GM19035 (cell line): ENCODE results near the gene FGFR3.

Source experiments
- ATAC-seq: cut with Tn5 transposase; IDR thresholded peaks from one replicate; pipeline ENCODE4 v1.9.1; 2021; ENCODE audit not compliant: unreplicated experiment

The FGFR3 gene

DNA sequence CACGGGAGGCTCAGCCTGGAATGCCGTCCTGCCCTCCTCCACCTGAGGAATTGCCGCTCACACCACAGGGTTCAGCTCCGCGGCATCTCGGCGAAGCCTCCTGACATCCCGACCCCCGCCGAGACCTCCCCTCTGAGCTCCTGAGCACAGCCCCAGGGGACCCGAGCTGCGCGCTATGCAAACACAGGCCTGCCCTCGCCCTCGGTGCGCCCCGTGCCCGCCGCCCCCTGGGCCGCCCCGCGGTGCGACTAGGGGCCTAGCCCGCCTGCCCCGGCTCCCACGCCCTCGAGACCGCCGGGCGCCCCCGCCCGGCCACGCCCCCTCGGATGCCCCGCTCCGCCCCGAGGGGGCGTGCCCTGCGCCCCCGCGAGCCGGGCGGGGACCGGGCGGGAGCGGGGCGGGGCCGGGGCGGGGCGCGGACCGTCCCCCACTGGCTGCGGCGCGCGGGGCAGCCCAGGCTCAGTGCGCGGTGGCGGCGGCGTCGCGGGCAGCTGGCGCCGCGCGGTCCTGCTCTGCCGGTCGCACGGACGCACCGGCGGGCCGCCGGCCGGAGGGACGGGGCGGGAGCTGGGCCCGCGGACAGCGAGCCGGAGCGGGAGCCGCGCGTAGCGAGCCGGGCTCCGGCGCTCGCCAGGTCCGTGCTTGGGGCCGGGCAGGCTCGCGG is at the start of gene FGFR3:
TSS of gene FGFR3 (plus strand) at position 462 of the 664 bp plus-strand sequence. CDS start 642 bp downstream, outside the sequence.
- ATAC-seq, result peak; percentile 47

DNA sequence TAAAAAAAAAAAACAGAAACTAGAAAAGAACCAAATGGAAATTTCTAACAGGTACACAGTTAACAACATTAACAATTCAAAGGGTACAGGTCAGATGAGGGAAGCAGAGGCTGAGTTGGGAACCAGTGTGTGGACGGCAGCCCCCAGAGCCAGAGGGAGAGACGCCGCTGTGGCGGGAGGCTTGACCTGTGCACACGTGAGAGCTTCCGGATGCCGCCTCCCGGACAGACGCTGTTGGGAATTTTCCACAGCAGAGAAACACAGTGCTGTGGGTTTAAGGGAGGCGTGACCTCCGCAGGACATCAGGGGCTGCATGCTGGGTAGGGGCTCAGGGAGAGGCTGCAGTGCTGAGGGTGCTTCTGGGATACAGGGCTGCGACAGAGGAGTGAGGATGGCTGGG is 49.5 kb upstream of the FGFR3 start:
- ATAC-seq, result no peak

DNA sequence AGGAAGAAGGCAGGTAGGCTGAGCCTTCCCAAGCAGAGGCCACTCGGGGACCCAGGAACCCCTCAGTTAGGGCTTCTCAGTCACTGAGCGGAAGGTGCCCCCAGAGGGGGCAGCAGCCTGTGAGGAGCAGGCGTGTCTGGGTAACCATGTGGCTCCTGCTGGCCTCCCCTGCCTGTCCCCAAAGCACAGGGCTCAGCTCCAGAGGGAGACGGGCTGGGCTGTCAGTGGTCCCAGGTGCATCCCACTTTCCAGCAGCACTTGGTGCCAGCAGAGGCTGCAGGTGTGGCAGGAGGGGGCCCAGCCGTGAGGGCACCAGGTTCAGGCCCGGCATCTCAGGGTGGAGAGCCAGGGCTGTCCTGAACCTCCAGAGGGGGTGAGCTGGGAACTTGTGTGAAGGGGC is 49.1 kb upstream of the FGFR3 start:
- no peak for ATAC-seq

GRCh38 chr4:1744552-1744951 is 48.5 kb upstream of the FGFR3 start:
- ATAC-seq, result no peak

GRCh38 chr4:1745165-1745564 is 47.9 kb upstream of the FGFR3 start:
- ATAC-seq, result no peak

DNA sequence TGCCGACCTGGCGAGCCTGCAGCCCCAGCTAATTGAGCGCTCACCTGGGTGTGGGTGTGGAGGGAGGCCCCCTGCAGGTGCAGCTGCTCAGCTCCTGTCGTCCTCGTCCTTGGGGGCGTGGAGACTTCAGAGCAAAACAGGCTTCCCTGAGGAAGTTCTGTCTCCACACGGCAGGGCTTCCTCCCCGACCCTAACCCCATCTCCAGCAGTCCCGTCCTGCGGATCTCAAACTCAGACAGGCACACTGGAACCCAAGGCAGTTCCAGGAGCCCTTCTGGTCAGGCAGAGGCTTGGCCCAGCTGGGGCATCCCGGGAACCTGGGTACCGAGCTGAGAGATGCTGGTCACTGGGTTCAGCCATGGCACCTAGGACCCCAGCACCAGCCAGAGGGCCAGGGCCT is 47.4 kb upstream of the FGFR3 start:
- no peak for ATAC-seq

DNA sequence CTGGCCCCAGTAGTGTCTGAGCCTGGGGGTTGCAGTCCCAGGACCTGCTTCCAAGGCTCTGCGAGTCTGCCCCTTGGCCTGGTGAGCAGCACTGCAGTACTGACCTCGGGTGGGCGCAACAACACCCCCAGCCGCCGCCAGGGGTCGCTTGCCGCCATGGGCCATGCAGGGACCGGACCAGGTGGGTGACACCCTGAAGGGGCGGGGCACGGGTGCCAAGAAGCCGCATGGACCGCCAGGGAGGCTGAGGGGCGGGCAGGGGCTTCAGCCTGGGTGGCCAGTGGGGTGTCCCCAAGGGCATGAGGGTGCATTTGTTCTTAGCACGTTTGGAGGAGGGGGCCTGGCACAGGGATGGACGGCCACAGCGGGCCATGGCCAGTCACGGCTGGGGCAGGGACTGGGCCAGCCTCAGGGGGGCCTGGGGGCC is 46.8 kb upstream of the FGFR3 start:
- peak; percentile 52 for ATAC-seq

DNA sequence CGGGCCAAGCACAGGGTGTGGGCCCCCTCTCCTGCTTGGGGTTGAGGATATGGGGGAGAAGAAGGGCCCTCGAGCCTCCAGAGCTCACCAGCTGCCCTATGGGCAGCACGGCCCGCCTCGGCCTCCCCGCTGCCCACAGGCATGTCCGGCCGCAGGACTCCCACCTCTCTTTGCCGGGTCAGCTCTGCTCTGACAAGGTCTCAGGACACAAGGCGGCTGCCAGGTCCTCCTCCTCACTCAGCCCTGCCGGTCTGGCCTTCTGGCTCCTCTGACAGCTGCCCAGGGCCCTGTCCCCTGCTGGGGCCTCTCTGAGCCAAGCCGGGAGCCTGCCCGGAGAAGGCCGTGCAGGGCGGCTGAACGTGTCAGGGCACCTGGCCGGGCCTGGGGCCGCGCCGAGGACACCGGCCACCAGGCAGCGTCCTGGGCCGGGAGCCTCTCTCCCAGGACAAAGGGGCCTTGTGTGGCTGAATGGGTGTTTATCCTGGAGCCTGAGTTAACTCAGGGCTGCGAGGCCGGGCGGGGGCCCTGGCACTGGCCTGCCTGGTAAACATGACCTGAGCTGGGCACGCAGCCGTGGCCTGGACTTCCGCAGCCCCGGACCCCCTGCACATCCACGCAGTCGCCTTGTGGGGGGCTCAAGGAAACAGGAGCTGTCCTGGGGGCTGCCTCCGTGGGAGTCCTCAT is 46.0 kb upstream of the FGFR3 start:
- no peak for ATAC-seq

DNA sequence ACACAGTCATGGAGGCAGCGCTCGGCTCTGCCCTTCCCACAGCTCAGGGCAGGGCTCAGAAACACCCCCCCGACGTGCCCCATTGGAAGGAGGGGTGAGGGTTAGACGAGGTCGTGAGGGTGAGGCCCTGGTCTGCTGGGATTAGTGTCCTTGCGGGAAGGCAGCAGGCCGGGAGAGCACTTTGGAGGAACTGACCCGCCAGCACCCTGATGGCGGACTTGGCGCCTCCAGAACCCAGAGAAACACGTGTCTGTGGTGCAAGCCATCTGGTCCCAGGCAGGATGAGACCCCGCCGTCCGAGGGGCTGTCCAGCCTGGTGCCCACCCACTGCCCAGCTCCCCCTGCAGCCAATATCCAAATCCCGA is 45.5 kb upstream of the FGFR3 start:
- no peak for ATAC-seq

DNA sequence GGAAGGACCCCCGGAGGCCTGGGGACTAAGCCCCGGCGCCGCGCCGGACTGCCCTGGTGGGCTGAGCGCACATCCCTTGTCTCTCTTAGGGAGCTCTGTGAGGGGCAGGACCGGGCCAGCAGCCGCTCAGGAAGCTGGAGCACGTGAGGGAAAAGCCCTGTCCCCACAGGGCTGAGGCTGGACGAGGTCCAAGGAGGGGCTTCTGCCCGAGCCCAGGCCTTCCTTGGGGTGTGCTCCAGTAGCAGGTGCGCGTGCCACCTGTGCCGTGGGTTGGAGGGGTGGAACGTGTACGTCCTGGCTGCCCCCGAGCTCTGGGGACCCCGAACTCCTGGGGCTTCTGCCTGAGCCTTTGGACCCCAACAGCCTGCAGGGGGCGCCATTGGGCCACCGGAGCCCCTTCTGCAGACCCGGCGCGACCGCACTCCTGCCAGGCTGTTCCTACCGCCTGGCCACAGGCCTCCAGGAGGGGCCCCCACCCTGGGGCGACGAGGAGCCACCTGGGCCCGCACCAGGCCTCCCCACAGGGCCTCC is 44.6 kb upstream of the FGFR3 start:
- ATAC-seq, result no peak

DNA sequence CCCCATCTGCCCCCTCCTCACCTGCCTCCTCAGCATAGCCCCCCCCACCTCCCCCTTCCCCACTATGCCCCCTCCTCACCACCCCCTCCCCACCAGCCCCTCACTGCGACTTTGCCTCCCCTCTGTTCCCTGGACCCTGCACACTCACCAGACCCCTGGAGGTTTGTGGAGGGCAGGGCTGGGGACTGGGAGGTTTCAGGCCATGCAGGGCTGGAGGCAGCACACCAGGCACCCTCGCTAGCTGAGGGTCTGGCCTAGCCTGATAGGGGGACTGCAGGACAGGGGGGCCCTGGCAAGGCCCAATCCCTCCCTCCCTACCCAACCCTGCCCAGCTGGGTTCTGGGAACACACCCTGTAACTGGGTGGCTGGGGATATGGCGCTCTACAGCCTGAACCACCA is 43.7 kb upstream of the FGFR3 start:
- ATAC-seq, result no peak

- ATAC-seq, result no peak
These were observed 43.3 kb upstream of the FGFR3 start for GRCh38 chr4:1749826-1750225.

DNA sequence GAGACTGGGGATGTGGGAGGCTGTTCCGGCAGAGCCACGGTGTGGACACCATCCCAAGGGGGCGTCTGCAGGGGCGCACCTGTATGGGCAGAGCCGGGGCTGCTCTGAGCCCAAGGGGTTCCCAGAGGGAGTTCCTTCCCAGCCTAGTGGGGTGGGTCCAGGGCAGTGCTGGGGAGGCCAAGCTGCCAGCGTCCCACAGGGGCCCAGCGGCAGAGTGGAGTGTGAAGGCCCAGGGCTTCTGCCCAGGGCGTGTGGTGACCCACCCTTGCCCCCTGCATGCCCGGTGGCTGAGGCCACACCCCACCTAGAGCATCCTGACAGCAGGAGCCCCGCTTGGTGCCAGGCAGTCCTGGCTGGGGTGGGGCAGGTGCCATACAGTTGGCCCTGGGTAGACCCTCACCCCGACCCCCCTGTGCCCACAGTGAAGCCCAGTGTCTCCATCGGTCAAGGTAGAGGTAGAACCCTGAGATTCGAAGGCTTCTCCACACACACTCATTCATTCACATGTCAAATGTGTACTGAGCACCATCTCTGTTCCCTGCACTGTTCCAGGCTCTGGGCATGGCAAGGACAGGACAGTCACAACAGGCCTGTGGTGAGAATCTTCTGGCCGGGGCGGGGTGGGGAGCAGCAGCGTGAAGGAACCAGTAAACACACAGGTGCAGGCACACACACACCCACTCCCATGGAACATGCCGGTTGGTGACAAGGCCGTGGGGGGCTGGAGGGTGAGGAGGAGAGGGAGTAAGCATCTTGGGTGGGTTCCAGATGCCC is 42.5 kb upstream of the FGFR3 start:
- no peak for ATAC-seq

- ATAC-seq, result no peak
These were observed 41.8 kb upstream of the FGFR3 start for GRCh38 chr4:1751155-1751918.

- ATAC-seq, result no peak
These were observed 41.2 kb upstream of the FGFR3 start for GRCh38 chr4:1751919-1752283.

- ATAC-seq, result no peak
These were observed 40.6 kb upstream of the FGFR3 start for GRCh38 chr4:1752284-1753041.

DNA sequence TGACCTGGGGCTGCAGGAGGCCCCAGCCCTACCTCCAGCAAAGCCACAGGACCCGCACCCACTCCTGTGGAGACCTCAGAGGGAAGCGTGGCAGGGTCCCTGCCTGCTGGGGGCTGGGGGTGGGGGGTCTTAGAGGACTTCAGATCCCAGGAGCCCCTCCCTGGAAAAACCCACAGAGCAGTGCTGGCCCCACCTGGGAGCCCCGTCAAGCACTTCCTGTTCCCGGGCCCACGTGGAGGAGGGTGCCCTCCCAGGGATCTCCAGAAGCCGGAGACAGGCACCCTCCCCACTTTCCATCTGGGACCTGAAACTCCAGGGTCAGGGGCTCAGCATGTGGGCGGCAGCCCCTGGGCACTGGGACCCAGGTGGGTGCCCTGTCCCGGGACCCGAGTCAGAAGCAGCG is 39.8 kb upstream of the FGFR3 start:
- no peak for ATAC-seq

DNA sequence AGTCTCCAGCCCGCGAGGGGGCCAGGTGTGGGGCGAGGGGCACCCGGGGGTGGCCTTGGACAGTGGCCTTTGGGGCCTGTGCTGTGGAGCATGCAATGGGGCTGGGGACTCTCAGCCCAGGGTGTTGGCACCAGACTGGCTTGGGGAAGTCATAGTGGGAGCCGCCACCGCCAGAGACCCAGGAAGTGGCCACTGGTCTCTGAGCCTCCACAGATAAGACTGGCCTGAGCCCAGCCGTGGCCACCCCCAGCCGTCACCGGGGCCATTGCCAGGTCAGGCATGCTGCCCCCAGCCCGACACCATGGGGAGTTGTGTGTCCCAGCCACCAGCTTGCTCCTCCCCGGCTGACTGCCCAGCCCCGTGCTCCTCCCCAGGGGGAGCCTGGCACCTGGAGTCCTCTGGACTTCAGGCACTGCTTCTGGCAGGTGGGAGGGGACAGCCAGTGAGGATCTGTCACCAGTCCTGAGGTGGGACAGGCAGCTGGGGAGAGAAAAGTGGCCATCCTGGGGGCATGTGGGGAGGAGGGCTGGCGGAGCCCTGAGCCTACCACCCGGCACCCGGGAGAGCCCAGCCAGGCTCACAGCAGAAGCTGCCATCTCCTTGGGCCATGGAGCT is 39.3 kb upstream of the FGFR3 start:
- no peak for ATAC-seq

- ATAC-seq, result no peak
These were observed 38.8 kb upstream of the FGFR3 start for GRCh38 chr4:1754336-1754735.

GRCh38 chr4:1755297-1755696 is 37.8 kb upstream of the FGFR3 start:
- no peak for ATAC-seq
